Measurements from ENCODE around the gene ZBTB7C. TPM values are rescaled to one million over a fixed set of nuclear protein-coding genes. Genes with fewer than 3 reads are reported as not detected.

Gene ZBTB7C
- total RNA-seq, 4 donors from 2014 or later: 38.2 to 92.3 (median 52.4) TPM

- Histone ChIP-seq H3K9me3 (peaks cover 0 to 6% (median 0%) of the 10 kb centered on the region in 3 donors), H3K36me3 (no peaks in the 10 kb centered on the region), H3K4me3 (no peak overlapping the region), H3K27me3 (no peaks in the 10 kb centered on the region), H3K4me1 (peaks cover 0 to 17% (median 10%) of the 10 kb centered on the region in 3 donors), H3K27ac (no peak overlapping the region)
- intact Hi-C loops (cut with DNase I): no loop called here
- WGBS, 2 donors: 63 to 70% methylated on average over 3 of the region's 4 CpGs
- TF ChIP-seq, protein P1, sequence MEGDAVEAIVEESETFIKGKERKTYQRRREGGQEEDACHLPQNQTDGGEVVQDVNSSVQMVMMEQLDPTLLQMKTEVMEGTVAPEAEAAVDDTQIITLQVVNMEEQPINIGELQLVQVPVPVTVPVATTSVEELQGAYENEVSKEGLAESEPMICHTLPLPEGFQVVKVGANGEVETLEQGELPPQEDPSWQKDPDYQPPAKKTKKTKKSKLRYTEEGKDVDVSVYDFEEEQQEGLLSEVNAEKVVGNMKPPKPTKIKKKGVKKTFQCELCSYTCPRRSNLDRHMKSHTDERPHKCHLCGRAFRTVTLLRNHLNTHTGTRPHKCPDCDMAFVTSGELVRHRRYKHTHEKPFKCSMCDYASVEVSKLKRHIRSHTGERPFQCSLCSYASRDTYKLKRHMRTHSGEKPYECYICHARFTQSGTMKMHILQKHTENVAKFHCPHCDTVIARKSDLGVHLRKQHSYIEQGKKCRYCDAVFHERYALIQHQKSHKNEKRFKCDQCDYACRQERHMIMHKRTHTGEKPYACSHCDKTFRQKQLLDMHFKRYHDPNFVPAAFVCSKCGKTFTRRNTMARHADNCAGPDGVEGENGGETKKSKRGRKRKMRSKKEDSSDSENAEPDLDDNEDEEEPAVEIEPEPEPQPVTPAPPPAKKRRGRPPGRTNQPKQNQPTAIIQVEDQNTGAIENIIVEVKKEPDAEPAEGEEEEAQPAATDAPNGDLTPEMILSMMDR (IDR thresholded peaks at IDR 0.05): no peak
- no peak for DNase-seq
Measured at GRCh38 chr18:48361801-48362200, 47.4 kb downstream of the ZBTB7C start.

GRCh38 chr18:48360376-48361021 lies 48.7 kb downstream of the ZBTB7C start:
- Histone ChIP-seq H3K9me3 (peaks cover 0 to 3% (median 0%) of the 10 kb centered on the region in 3 donors), H3K4me3 (no peak overlapping the region), H3K36me3 (no peaks in the 10 kb centered on the region), H3K27ac (no peak overlapping the region), H3K4me1 (peaks cover 0 to 30% (median 14%) of the 10 kb centered on the region in 3 donors), H3K27me3 (peaks cover 0 to 5% (median 0%) of the 10 kb centered on the region in 4 donors)
- no peak for DNase-seq
- intact Hi-C loops (cut with DNase I): no loop called here
- 81 to 83% methylated on average over 9 of the region's 9 CpGs for WGBS, 2 donors
- no peak for TF ChIP-seq POLR2A (IDR thresholded peaks at IDR 0.05)
- TF ChIP-seq, protein P1 (IDR thresholded peaks at IDR 0.05): no peak

DNA sequence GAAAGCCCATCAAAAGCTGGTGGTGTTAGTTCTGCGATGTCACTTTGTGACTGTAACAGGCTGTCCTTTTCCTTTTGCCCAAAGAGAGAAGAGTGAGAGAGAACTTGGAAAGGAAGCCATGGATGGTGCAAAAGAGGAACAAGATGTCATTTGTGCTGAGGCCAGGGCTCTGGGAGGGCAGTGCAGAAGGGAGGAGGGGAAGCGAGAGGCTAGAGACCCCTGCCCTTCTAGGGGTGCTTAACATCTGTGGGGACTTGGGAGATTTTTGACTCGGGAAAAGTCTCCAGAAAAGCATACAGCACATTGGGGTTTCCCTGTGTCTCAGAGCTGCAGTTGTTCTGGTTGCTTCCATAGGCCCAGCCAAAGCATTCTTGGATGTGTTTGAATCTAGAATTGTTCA lies 49.6 kb downstream of the ZBTB7C start:
- Histone ChIP-seq H3K4me3 (no peak overlapping the region), H3K36me3 (no peaks in the 10 kb centered on the region), H3K27me3 (peaks cover 0 to 5% (median 0%) of the 10 kb centered on the region in 4 donors), H3K9me3 (no peaks in the 10 kb centered on the region), H3K27ac (no peak overlapping the region), H3K4me1 (peaks cover 0 to 39% (median 17%) of the 10 kb centered on the region in 3 donors)
- WGBS, 2 donors: 73 to 88% methylated on average over 3 of the region's 3 CpGs
- no peak for TF ChIP-seq POLR2A (IDR thresholded peaks at IDR 0.05)
- TF ChIP-seq, protein P1 (IDR thresholded peaks at IDR 0.05): no peak
- intact Hi-C loops (cut with DNase I): no loop called here
- no peak for DNase-seq

DNA sequence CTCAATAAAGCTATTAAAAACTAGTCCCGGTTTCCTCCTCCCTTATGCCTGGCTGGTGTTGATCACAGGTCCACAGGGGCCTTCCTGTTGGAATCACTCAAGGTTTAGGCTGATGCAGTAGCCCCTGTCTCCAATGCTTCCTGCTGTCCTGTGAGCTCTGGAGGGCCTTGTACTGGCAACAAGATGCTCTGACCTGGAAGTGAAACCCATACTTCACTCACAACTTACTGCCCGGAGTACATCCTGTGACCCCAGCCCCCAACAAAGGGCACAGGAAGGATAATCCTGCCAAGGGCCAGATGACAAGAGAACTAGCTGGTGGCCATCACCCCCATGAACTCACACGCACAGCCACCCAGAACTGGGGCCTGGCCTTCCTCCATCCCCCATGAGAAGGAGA lies 50.3 kb downstream of the ZBTB7C start:
- 78 to 87% methylated on average over 1 to 2 of the region's 3 CpGs for WGBS, 2 donors
- Histone ChIP-seq H3K27ac (no peak overlapping the region), H3K27me3 (peaks cover 0 to 5% (median 0%) of the 10 kb centered on the region in 4 donors), H3K9me3 (no peaks in the 10 kb centered on the region), H3K4me1 (peaks cover 0 to 42% (median 18%) of the 10 kb centered on the region in 3 donors), H3K4me3 (no peak overlapping the region), H3K36me3 (no peaks in the 10 kb centered on the region)
- intact Hi-C loops (cut with DNase I): no loop called here
- TF ChIP-seq, protein P1 (IDR thresholded peaks at IDR 0.05): no peak
- TF ChIP-seq POLR2A (IDR thresholded peaks at IDR 0.05): no peak
- no peak for DNase-seq

- peaks cover 0 to 41% (median 14%) of the 10 kb centered on the region in 3 donors for H3K4me1 ChIP-seq
- H3K36me3 ChIP-seq: no peaks in the 10 kb centered on the region
- H3K9me3 ChIP-seq: no peaks in the 10 kb centered on the region
- TF ChIP-seq, protein P1 (IDR thresholded peaks at IDR 0.05): no peak
- no peak for TF ChIP-seq POLR2A (IDR thresholded peaks at IDR 0.05)
- no peak for DNase-seq
- WGBS, 2 donors: 26 to 40% methylated on average over 6 to 11 of the region's 11 CpGs
- no peak overlapping the region for H3K4me3 ChIP-seq
- H3K27ac ChIP-seq: peak overlapping the region in 2 of 4 donors; percentile 55 to 56
- intact Hi-C loops (cut with DNase I): no loop called here
- H3K27me3 ChIP-seq: peaks cover 0 to 5% (median 0%) of the 10 kb centered on the region in 4 donors
Measured at GRCh38 chr18:48356909-48357631, 52.1 kb downstream of the ZBTB7C start.

Data from esophagus squamous epithelium (tissue), 5 donors.